ENCODE measurements around the gene RPL26.

DNA sequence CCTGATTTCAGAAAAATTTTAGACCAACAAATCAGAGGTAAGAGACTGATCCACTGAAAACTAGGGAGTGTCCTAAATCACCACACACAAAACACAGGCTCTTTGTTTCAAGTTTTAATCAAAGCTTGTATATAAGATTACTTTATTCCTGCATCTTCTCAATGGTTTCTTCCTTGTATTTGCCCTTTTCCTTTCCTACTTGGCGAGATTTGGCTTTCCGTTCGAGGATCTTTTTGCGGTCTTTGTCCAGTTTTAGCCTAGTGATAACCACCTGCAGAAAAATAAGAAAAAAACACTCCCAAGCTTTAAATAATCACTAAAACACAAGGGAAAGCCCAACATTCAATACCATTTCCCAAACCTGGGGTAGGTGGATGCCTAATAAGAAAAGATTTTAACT, 5.6 kb downstream of the RPL26 start:
- TF ChIP-seq CTCF (conservative IDR thresholded peaks at IDR 0.05; ENCODE audit: low read depth, low read length) (no peak), EZH2 (IDR thresholded peaks at IDR 0.05; ENCODE audit: low read length, unreplicated experiment) (no peak), EZH2phosphoT487 (IDR thresholded peaks at IDR 0.05; ENCODE audit: borderline replicate concordance, low read length) (no peak)

All from PC-3 (cell line).